LNCAP (cell line): Measurements from ENCODE around the gene PRR5L.

ENCODE experiments used
- TF ChIP-seq, protein P1 (sequence below): fragments of 450-650 bp; IDR thresholded peaks from 2 replicates; pipeline ENCODE4 v1.5.1; 2017; ENCODE audit warnings: mild to moderate bottlenecking

The PRR5L gene

DNA sequence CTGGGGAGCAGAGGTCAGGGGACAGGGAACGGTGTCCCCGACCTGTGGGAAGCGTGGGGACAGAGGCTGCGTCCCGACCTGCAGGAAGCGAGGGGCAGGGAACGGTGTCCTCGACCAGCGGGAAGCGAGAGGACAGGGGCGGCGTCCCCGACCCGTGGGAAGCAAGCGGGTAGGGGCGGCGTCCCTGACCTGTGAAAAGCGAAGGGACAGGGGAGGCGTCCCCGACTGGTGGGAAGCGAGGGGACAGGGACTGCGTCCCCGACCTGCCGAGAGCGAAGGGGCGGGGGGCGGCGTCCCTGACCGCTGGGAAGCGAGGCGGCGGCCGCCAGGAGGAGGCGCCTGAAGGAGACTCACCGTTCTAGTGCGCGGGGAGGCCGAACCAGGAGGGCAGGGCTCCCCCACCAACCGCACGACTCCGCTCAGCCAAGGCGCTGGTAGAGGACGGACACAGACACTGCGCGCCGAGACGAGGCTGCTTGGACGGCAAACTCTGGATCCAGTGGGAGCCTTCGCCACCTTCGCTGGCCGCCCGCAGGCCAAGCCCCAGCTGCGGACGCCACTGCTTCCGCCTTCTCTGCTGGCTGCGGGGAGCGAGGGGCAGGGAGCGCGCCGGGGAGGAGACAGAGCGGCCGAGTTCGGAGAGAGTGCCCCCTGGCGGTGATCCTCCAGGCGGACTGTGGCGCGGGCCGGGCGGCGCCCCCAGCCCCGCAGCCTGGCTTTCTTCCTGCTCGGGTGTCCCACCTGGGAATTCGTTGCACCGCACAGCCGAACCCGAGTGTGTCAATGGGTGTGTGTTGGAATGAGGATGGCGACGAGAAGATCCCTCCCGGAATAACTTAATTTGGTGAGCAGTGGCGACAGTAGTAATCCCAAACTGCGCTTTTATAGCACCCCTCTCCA, 213.9 kb downstream of the PRR5L start, which contains the start of gene TRAF6:
Gene TRAF6, minus strand, starts transcription at position 579 of the 900 bp plus-strand sequence. CDS start 8,757 bp downstream, outside the sequence.
- TF ChIP-seq, protein P1, sequence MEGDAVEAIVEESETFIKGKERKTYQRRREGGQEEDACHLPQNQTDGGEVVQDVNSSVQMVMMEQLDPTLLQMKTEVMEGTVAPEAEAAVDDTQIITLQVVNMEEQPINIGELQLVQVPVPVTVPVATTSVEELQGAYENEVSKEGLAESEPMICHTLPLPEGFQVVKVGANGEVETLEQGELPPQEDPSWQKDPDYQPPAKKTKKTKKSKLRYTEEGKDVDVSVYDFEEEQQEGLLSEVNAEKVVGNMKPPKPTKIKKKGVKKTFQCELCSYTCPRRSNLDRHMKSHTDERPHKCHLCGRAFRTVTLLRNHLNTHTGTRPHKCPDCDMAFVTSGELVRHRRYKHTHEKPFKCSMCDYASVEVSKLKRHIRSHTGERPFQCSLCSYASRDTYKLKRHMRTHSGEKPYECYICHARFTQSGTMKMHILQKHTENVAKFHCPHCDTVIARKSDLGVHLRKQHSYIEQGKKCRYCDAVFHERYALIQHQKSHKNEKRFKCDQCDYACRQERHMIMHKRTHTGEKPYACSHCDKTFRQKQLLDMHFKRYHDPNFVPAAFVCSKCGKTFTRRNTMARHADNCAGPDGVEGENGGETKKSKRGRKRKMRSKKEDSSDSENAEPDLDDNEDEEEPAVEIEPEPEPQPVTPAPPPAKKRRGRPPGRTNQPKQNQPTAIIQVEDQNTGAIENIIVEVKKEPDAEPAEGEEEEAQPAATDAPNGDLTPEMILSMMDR, result peak; percentile 92

DNA sequence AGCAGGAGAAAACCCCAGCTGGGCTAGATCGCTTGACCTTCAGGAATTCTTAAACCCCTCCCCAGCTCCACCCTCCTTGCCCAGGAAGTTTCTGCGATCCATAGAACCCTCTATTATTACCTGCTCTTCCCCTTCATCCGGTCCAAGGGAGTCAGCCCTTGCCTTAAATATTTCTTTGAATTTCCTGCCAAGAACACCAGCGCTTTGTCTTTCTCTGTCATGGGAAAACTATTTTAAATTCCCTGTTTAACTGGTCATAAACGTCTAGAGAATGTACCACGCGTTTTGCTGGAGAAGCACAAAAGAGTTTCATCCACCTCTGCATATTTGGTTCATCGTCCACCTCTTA, 214.5 kb downstream of the PRR5L start:
- TF ChIP-seq, protein P1, result no peak

DNA sequence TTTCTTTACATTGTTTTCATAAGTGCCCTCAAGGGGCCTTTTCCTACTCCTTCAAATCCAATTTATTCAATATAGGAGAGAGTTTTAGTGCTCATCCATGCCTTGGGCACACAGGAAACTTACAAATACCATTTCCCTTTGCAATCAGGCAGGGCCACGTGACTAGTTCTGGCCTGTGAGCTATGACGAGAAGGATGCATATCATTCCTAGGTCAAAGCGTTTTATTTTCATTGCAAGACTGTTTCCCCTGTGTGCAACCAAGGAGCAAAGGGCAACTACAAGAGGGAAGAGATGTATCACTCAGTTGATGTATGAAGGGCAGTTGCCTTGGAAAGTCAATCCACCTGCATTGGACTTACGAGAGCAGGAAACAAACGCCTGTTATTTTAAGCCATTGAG, 215.9 kb downstream of the PRR5L start:
- TF ChIP-seq, protein P1, result no peak

DNA sequence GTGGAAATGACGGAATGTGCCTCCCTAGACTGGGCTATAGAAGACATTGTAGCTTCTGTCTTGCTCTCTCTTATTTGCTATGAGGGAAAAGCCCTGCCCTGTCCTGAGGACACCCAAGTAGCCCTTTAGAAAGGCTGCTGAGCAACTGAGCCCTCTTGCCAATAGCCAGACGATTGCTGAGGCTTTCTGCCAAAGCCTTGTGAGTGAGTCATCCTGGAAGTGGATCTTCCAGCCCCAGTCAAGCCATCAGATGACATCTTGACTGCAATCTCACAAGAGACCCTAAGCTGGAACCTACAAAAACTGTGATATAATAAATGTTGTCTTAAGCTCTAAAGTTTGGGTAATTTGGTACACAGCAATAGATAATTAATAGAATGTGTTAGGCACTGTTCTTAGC, 217.9 kb downstream of the PRR5L start:
- TF ChIP-seq, protein P1, result no peak
